Adipocyte (in vitro differentiated cells): ENCODE results near the gene ZNF521.

Experiments
- DNase-seq: peaks from one replicate; pipeline ENCODE4 v3.0.0-alpha.2; 2015; ENCODE audit warnings: low read depth
- H3K27me3 ChIP-seq: replicated peaks from 2 replicates; pipeline ENCODE4 v1.7.0; 2013; ENCODE audit warnings: mild to moderate bottlenecking, low read length, moderate library complexity; ENCODE audit not compliant: control insufficient read depth, insufficient read depth
- H3K36me3 ChIP-seq: 2 replicates; pipeline ENCODE4 v1.7.0; 2013; ENCODE audit warnings: low read length, mild to moderate bottlenecking, moderate library complexity; ENCODE audit not compliant: control insufficient read depth, insufficient read depth, severe bottlenecking
- H3K4me1 ChIP-seq: 2 replicates; pipeline ENCODE4 v1.7.0; 2013; ENCODE audit warnings: mild to moderate bottlenecking, low read length, moderate library complexity; ENCODE audit not compliant: control insufficient read depth, insufficient read depth
- H3K4me3 ChIP-seq: 2 replicates; pipeline ENCODE4 v1.7.0; 2013; ENCODE audit warnings: mild to moderate bottlenecking, low read length, moderate library complexity
- H3K9ac ChIP-seq: 2 replicates; pipeline ENCODE4 v1.7.0; 2013; ENCODE audit warnings: mild to moderate bottlenecking, low read length, moderate library complexity
- H3K9me3 ChIP-seq: 2 replicates; pipeline ENCODE4 v1.7.0; 2013; ENCODE audit warnings: mild to moderate bottlenecking, low read length, moderate library complexity; ENCODE audit not compliant: control insufficient read depth

ZNF521 gene

DNA sequence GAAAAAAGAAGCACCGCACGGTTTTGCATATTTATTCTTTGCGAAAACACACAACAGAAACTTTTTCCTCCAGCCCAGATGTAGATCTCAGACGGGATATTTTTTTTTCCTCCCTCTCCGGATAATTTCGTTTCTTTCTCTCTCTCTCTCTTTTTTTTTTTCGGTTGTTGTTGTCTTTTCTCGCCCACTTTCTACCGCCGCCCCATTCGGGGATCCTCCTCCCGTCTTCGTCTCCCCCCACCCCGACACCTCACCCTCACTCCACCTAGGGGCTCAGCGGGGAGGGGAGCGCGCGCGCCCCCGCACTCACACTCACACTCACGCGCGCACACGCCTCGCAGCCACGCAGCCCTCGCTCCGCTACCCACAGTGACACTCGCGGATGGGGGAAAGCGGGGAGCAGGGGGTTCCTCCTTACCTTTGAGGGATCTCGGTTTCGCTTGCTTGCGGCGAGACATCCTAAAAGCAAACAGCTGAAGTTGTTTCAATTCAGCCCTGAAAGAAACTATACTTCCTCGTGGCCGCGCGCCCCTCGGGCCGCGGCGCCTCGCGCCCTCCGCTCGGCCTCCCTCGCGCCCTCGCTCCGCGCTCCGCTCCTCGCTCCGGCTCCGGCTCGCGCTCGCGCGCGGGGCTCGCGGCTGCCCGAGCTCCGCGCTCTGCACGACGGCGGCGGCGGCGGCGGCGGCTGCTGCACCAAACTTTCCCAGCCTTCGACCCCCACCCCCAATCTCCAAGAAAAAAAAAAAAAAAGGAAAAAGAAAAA, 1.3 kb downstream of the ZNF521 start:
- H3K9me3 ChIP-seq = no peaks in the 10 kb centered on the region
- H3K4me1 ChIP-seq = peaks cover 12% of the 10 kb centered on the region
- H3K4me3 ChIP-seq = peak overlapping the region; percentile 96
- no peaks in the 10 kb centered on the region for H3K27me3 ChIP-seq
- no peaks in the 10 kb centered on the region for H3K36me3 ChIP-seq
- H3K9ac ChIP-seq = peak overlapping the region; percentile 91
- DNase-seq = peak; percentile 84

DNA sequence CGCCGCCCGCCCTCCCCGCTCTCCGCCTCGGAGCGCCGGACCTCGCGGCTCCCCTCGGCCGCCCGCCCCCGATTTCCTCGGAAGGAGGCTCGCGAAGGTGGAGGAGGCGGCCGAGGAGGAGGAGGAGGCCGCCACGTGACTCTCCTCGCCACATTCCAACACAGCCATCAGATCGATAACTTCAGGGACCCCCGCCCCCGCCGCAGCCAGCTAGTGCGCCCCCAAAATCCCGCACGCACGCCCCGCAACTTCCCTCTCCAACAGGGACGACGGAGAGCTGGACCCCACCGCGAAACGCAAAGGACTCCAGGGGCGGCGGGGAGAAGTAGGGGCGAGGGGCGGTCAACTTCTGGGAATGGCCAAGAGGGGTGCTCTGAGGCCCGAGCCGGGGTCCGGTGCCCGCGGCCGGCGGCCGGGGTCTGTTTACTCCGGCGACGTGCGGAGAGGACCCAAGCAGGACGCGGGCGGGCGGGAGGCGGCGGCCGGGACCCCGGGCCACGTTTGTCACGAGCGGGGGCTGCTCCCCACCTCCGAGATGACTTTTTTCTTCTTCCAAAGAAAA, 2.0 kb downstream of the ZNF521 start:
- DNase-seq = peak; percentile 65
- Histone ChIP-seq H3K4me1 (peaks cover 18% of the 10 kb centered on the region), H3K36me3 (no peaks in the 10 kb centered on the region), H3K9ac (peak overlapping the region; percentile 91), H3K4me3 (peak overlapping the region; percentile 96), H3K9me3 (no peaks in the 10 kb centered on the region), H3K27me3 (no peaks in the 10 kb centered on the region)

DNA sequence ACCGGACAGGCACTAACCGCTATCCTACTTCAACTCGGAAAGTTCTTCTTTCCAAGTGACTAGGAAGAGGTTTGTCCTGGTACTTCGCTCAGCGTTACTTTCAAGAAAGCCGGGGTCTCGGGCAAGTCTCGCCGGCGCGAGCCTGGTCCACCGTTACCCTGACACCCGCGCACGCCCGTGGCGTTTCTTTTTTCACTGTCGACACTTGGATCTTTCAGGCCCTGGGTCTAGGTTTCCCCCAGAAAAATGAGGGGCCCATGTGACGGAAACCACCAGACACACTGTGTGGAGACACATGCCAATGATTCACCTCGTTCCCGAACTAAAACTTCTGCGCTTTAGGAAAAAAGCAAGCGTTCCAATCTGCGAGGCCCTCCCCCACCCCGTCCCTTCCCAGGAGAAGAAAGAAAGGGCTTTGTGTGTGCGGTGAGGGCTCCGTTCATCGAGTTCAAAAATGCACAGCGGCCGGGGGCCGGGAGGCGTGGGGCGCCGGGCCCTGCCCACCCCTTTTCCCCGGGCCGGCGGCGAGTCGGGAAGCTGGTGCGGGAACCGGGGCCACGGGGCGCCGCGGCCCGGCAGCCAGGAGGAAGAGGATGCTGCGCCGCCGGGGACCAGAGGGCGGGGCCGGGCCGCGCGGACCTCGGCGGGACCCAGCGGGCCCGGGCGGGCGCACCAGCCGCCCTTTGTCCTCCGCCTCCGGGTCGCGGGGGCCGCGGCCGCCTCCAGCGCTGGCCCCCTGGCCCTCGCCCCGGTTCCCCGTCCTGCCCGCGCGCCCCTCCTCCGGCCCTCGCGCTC, 2.6 kb downstream of the ZNF521 start:
- H3K4me1 ChIP-seq = peaks cover 19% of the 10 kb centered on the region

DNA sequence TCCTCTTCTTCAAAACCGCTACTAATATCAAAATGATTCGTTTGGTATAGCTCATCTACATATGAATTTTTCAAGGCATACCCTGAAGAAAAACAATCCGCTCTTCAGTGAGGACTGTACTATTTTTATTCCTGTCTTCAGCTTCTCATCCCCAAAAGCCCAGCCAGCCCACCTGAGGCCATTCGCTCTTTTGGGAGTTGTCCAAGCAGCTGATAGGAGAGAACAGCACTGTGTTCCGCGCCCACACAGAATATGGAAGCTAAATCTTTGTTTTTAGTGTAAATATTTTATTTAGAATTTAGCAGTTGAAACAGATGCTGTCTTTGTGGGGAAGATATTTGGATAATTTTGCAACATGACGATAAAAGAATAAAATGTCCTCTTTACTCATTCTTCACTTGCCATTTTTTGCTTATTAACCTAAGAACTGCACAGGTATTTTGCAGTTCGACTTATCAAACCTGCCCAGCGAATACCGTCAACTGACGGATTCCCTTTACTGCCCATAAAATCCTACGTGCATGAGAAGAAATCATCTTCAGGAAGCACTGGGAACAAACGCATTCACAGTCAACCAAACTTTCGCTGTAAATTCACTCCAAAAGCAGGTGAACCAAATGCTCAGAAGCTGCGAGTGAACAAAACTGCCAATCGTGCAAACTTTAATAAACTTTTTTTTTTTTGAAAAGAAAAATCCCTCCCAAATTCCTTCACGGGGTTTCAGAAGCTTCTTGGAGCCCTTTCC, 3.4 kb downstream of the ZNF521 start:
- Histone ChIP-seq H3K9ac (peak overlapping the region; percentile 91), H3K4me3 (peak overlapping the region; percentile 96), H3K4me1 (peaks cover 19% of the 10 kb centered on the region), H3K9me3 (no peaks in the 10 kb centered on the region), H3K36me3 (no peaks in the 10 kb centered on the region), H3K27me3 (no peaks in the 10 kb centered on the region)
- no peak for DNase-seq

More for the DNA sequence above, 2.6 kb downstream of the ZNF521 start:
- Histone ChIP-seq H3K36me3 (no peaks in the 10 kb centered on the region), H3K4me3 (peak overlapping the region; percentile 96), H3K9me3 (no peaks in the 10 kb centered on the region), H3K27me3 (no peaks in the 10 kb centered on the region), H3K9ac (peak overlapping the region; percentile 91)
- DNase-seq = peak; percentile 72

DNA sequence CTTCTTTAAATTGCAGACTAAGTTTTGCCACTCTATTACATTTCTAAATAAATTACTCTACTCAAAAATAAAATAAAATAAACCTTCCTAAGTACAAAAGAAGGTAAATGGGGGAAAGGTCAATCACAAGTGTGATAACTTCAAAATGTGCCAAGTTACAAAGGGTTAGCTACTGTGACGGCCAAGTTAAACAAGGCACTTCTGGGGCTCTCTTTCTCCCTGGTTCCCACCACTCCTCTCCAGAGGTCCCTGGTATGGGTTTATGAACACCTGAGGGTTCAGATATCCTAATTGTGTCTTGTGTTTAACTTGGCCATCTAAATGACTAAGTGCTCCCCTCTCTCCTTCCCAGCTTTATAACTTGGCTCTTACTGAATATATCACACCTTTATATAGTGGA, 5.4 kb downstream of the ZNF521 start:
- Histone ChIP-seq H3K4me1 (peaks cover 13% of the 10 kb centered on the region), H3K27me3 (no peaks in the 10 kb centered on the region), H3K9ac (no peak overlapping the region), H3K9me3 (no peaks in the 10 kb centered on the region), H3K4me3 (no peak overlapping the region), H3K36me3 (no peaks in the 10 kb centered on the region)
- DNase-seq = no peak

DNA sequence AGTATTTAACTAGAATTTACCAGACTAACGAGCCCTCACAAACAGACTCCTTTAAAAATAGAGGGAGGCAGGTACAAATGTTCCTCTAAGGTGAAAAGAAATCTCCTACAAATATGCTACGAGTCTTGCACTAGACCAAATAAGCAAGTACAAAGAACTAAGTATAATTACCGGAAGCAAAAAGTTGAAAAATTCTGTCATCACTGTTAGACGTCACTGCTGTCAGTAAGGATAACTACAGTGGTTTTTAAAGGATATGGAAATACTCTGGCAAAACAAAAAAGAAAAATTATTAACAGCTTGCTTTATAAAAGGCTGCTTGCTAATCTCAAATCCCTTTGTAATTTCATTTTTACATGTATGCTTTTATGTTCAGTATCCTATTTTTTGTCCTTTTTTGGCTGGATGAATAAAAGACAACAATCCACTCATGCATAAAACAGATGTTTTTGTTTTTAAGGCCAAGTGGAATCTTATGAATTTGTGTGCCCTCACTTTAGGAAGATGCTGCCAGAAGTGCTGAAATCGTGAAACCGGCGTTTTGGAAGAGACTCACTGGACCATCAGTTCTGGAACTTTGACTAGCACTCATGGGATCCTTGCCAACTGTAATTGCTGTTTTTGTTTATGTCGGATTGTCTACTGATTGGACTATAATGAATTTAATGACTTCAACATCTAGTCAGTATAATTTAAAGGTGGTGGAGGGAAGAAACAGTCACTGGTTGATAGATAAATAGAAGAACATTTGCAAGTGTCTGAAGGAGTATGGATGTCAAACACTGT, 6.7 kb downstream of the ZNF521 start:
- no peak overlapping the region for H3K9ac ChIP-seq
- no peaks in the 10 kb centered on the region for H3K9me3 ChIP-seq
- no peaks in the 10 kb centered on the region for H3K36me3 ChIP-seq
- H3K4me3 ChIP-seq = no peak overlapping the region
- DNase-seq = peak; percentile 63
- no peaks in the 10 kb centered on the region for H3K27me3 ChIP-seq
- H3K4me1 ChIP-seq = peaks cover 13% of the 10 kb centered on the region

DNA sequence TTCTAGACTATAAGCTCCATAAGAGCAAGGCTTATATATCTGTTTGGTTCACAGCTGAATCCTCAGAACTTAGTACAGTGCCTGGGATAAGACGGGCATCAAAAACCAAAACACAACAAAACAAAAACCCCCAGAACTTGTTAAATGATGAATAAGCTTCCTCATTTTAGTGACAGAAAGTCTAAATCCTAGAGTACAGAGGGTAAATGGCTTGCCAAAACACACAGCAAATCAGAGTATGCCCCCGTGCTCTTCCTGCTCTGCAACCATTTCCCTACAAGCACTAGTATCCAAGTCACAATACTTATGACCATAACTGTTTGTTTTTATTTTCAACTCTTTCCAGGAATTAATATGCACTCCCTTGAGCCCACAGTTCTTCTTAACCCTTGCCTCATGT, 10.1 kb downstream of the ZNF521 start:
- no peak for DNase-seq
- H3K4me1 ChIP-seq = peaks cover 7% of the 10 kb centered on the region

DNA sequence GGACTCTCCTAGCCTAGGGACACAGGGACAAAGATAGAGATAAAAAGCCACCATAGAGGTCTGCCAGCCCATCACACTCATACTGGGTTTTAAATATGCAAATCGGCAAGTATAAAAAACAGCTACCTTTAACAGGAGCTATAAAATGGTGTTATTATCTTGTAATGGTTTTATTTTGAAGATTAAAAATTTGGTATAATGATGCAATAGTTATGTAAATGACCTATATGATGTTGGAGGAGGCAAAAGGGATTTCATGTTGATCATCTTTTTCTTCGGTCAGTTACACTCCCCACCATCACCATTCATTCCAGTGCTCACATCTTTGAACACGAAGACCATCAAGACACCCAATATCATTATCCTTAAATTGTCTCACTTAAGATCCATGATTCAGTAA, 11.2 kb downstream of the ZNF521 start:
- no peak for DNase-seq
- Histone ChIP-seq H3K9ac (no peak overlapping the region), H3K27me3 (no peaks in the 10 kb centered on the region), H3K4me3 (no peak overlapping the region), H3K36me3 (no peaks in the 10 kb centered on the region), H3K4me1 (peaks cover 7% of the 10 kb centered on the region), H3K9me3 (no peaks in the 10 kb centered on the region)

More for the DNA sequence above, 10.1 kb downstream of the ZNF521 start:
- Histone ChIP-seq H3K9ac (no peak overlapping the region), H3K27me3 (no peaks in the 10 kb centered on the region), H3K36me3 (no peaks in the 10 kb centered on the region), H3K9me3 (no peaks in the 10 kb centered on the region), H3K4me3 (no peak overlapping the region)

DNA sequence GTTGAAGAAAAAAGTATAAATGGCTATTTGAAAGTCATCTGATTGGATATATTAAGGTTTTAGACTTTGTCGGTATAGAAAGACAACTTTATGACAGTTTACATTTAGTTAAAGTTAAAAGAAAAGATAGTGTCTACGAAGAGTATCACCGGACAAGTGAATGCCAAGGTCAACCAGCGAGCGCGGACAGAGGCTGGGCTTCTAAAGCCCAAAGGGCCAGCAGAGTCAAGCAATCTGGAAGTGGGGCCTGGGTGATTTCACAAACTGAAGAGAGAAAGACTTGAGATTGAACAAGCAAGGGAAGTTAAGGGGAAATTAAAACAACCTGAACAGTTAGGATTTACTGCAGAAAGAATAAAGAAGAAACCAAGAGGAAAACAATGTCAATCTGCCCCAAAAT, 16.3 kb downstream of the ZNF521 start:
- peaks cover 15% of the 10 kb centered on the region for H3K4me1 ChIP-seq
- H3K9me3 ChIP-seq = no peaks in the 10 kb centered on the region
- H3K27me3 ChIP-seq = no peaks in the 10 kb centered on the region
- no peaks in the 10 kb centered on the region for H3K36me3 ChIP-seq
- no peak for DNase-seq
- H3K4me3 ChIP-seq = no peak overlapping the region
- H3K9ac ChIP-seq = no peak overlapping the region

DNA sequence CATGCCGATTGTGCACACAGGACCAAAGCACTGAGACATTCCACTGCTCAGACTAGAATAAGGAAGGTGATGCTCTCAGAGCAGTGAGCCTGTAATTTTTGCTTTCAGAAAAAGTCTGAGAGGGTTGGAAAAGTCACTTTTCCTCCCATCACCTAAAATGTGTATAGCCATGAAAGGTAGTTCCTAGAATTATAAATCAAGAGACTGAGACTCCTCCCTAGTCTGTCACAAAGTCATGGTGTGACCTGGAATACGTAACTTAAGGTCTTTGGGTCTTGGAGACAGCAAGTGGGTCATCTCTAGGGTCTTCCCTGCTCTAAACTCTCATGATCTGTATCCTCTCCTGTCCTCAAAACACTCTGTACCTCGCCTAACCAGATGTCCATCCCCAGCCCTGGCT, 16.9 kb downstream of the ZNF521 start:
- H3K4me1 ChIP-seq = peaks cover 18% of the 10 kb centered on the region
- no peaks in the 10 kb centered on the region for H3K36me3 ChIP-seq
- no peak overlapping the region for H3K4me3 ChIP-seq
- DNase-seq = no peak
- H3K9me3 ChIP-seq = no peaks in the 10 kb centered on the region
- no peak overlapping the region for H3K9ac ChIP-seq
- H3K27me3 ChIP-seq = no peaks in the 10 kb centered on the region
